HCEC 1CT (cell line): ENCODE results near the gene SPATA3.

ENCODE experiments used
- DNase-seq: peaks from one replicate; pipeline ENCODE4 v3.0.0-alpha.2; 2017

Gene SPATA3

GRCh38 chr2:231051116-231051515 lies 55.2 kb downstream of the SPATA3 start:
- no peak for DNase-seq

GRCh38 chr2:231052494-231053451 lies 56.9 kb downstream of the SPATA3 start:
- DNase-seq, result peak; percentile 80

GRCh38 chr2:231053846-231054245 lies 57.9 kb downstream of the SPATA3 start:
- DNase-seq, result no peak

GRCh38 chr2:231056453-231057416 lies 60.8 kb downstream of the SPATA3 start, which contains the start of gene PSMD1:
TSS of gene PSMD1 (plus strand) at chr2:231056867. CDS start at chr2:231057026, 159 bp downstream.
- DNase-seq, result peak; percentile 84

GRCh38 chr2:231057590-231057989 lies 61.7 kb downstream of the SPATA3 start:
- DNase-seq, result no peak
